HepG2 (cell line): ENCODE data around the gene RAB35. TPM values are rescaled to one million over a fixed set of nuclear protein-coding genes. Genes with fewer than 3 reads are reported as not detected.

Source experiments
- ATAC-seq: fragments of 200-7000 bp; cut with Tn5 transposase; 3 replicates; pipeline ENCODE4 v1.9.1; 2020; ENCODE audit warnings: mild to moderate bottlenecking, moderate library complexity
- BruUV-seq: library from RNA; stranded (reverse); fragments of 400-500 nt; replicated peaks from 2 replicates; lab custom pipeline; 2021; lab: Mats Ljungman, UMichigan
- CTCF ChIA-PET: fragments of 300-600 bp; formaldehyde crosslinking; extraction: SDS; loops from one replicate; lab custom pipeline; 2021; ENCODE audit warnings: low total read pairs, inconsistent platforms, low intra/inter-chr PET ratio; lab: Yijun Ruan, JAX
- POLR2A ChIA-PET: fragments of 350-600 bp; sonication (Branson Sonifier 250); formaldehyde crosslinking; loops from one replicate; lab custom pipeline; 2020; ENCODE audit warnings: antibody characterized with exemption, inconsistent platforms; lab: Yijun Ruan, JAX
- DNase-seq: peaks from one replicate; pipeline ENCODE4 v3.0.0-alpha.2; 2015; ENCODE audit warnings: low spot score
- FAIRE-seq: peaks from 3 replicates; lab custom pipeline; 2011; peaks lifted over from hg19 to GRCh38; lab: Jason Lieb, UNC
- H2AFZ ChIP-seq: one replicate; pipeline ENCODE4 v1.6.1; 2011; ENCODE audit warnings: low read length, inconsistent platforms
- H3K27ac ChIP-seq: fragments of 300-600 bp; 3 replicates; pipeline ENCODE4 v1.8.0; 2011; ENCODE audit warnings: mixed run types, mild to moderate bottlenecking, mixed read lengths, low read length, inconsistent platforms; ENCODE audit not compliant: insufficient read depth; ENCODE audit errors: extremely low read length
- H3K27me3 ChIP-seq, 2 experiments: fragments of 200-600 bp in 1 of 2; 2 replicates in 1 of 2; 3 replicates in 1 of 2; pipeline versions ENCODE4 v1.6.0 to v1.8.0; 2011; ENCODE audit warnings: low read length in 2 of 2, mild to moderate bottlenecking in 2 of 2, moderate library complexity in 2 of 2, inconsistent platforms in 1 of 2; ENCODE audit not compliant: insufficient read depth in 2 of 2, control insufficient read depth in 1 of 2
- H3K36me3 ChIP-seq, 2 experiments: fragments of 200-600 bp in 1 of 2; replicated peaks in 1 of 2; 2 replicates in 1 of 2; 3 replicates in 1 of 2; pipeline versions ENCODE4 v1.5.1 to v1.8.0; 2011; ENCODE audit warnings: low read length in 2 of 2, inconsistent platforms in 1 of 2; ENCODE audit not compliant: insufficient read depth in 2 of 2, control insufficient read depth in 1 of 2
- H3K4me1 ChIP-seq: 2 replicates; pipeline ENCODE4 v1.5.1; 2012; ENCODE audit warnings: low read length, inconsistent platforms; ENCODE audit not compliant: insufficient read depth
- H3K4me2 ChIP-seq: 2 replicates; pipeline ENCODE4 v1.6.0; 2011; ENCODE audit warnings: low read depth, low read length, inconsistent platforms
- H3K4me3 ChIP-seq, 3 experiments: fragments of 200-600 bp in 1 of 3; sonication (generic), shearing (Covaris generic) in 1 of 3; replicated peaks in 1 of 3; 2 replicates each; pipeline ENCODE4 v1.5.1; 2011 to 2016; ENCODE audit warnings: low read length in 3 of 3, inconsistent platforms in 2 of 3, low read depth in 2 of 3, mild to moderate bottlenecking in 2 of 3, control low read depth in 1 of 3, mixed read lengths in 1 of 3; ENCODE audit not compliant: insufficient read depth in 1 of 3
- H3K79me2 ChIP-seq: one replicate; pipeline ENCODE4 v1.6.1; 2011; ENCODE audit warnings: low read length, inconsistent platforms; ENCODE audit not compliant: insufficient read depth
- H3K9ac ChIP-seq: 2 replicates; pipeline ENCODE4 v1.6.0; 2011; ENCODE audit warnings: mild to moderate bottlenecking, low read depth, low read length, inconsistent platforms; ENCODE audit not compliant: insufficient read depth
- H3K9me3 ChIP-seq: 2 replicates; pipeline ENCODE4 v1.5.1; 2012; ENCODE audit warnings: mild to moderate bottlenecking, low read length
- H4K20me1 ChIP-seq: 2 replicates; pipeline ENCODE4 v1.6.0; 2011; ENCODE audit warnings: inconsistent platforms, mild to moderate bottlenecking, low read length, moderate library complexity; ENCODE audit not compliant: insufficient read depth
- ZNF335 ChIP-seq: sonication (generic); formaldehyde crosslinking; IDR thresholded peaks from 2 replicates; pipeline ENCODE4 v1.4.0; 2020; ENCODE audit warnings: missing genetic modification reagents
- ZNF570 ChIP-seq: sonication (generic); formaldehyde crosslinking; IDR thresholded peaks from 2 replicates; pipeline ENCODE4 v1.4.0; 2020; ENCODE audit warnings: mild to moderate bottlenecking, missing genetic modification reagents, borderline replicate concordance
- ZNF614 ChIP-seq: IDR thresholded peaks from 2 replicates; pipeline ENCODE4 v1.6.1; 2018; ENCODE audit warnings: missing biosample characterization, missing genetic modification reagents, inconsistent platforms, borderline replicate concordance
- ZNF878 ChIP-seq: sonication (generic); formaldehyde crosslinking; IDR thresholded peaks from 2 replicates; pipeline ENCODE4 v1.8.1; 2023; ENCODE audit warnings: mild to moderate bottlenecking, missing genetic modification reagents, moderate library complexity
- WGBS: methylation state at CpG from one replicate; pipeline ENCODE4 v1.1.6; 2017; ENCODE audit warnings: low lambda C conversion rate; 5-methylcytosine and 5-hydroxymethylcytosine counted together
- in situ Hi-C: cut with HindIII; loops from 2 replicates; pipeline ENCODE4 v1.10.0; 2017; ENCODE audit warnings: low pct_unique_long_range_greater_than_20kb; ENCODE audit not compliant: extremely low pct_ligation_motif_present
- intact Hi-C: fragments of 100-400 bp; cut with micrococcal nuclease; formaldehyde crosslinking; loops from one replicate; pipeline ENCODE4 v1.10.0; 2022; ENCODE audit not compliant: unreplicated experiment
- polyA plus RNA-seq, 8 experiments: library from polyadenylated mRNA; depleted of rRNA in 3 of 8; stranded (reverse) in 7 of 8; unstranded in 1 of 8; fragments of >200 nt; fragmentation: Illumina TruSeq in 4 of 8; extraction: Trizol in 4 of 8; gene quantifications; 2 replicates each; pipeline versions ENCODE4 v1.2.1 to v1.2.3, GENCODE V29; 2011 to 2016; ENCODE audit warnings: low read depth in 4 of 8, missing spikeins in 1 of 8, mixed read lengths in 1 of 8; ENCODE audit not compliant: insufficient read depth in 1 of 8
- total RNA-seq, 5 experiments: library from RNA; depleted of rRNA; stranded (reverse); fragments of >200 nt; fragmentation: Illumina TruSeq; extraction: Trizol; gene quantifications; 2 replicates each; pipeline ENCODE4 v1.2.3, GENCODE V29; 2016; ENCODE audit warnings: low read depth in 1 of 5
- TF ChIP-seq, protein P1 (sequence below): sonication (generic); formaldehyde crosslinking; IDR thresholded peaks from 2 replicates; pipeline ENCODE4 v1.5.1; 2020; ENCODE audit warnings: missing genetic modification reagents, mild to moderate bottlenecking, borderline replicate concordance
- TF ChIP-seq, protein P2 (sequence below): sonication (generic); formaldehyde crosslinking; IDR thresholded peaks from 2 replicates; pipeline ENCODE4 v1.9.0; 2021; ENCODE audit warnings: missing genetic modification reagents, mild to moderate bottlenecking, borderline replicate concordance

The RAB35 gene
- total and polyA plus RNA-seq, 2 of the 13 experiments (the other 11 are each of a cell fraction or from before 2014, with no cell fraction given): 25.2 to 29.1 TPM

DNA sequence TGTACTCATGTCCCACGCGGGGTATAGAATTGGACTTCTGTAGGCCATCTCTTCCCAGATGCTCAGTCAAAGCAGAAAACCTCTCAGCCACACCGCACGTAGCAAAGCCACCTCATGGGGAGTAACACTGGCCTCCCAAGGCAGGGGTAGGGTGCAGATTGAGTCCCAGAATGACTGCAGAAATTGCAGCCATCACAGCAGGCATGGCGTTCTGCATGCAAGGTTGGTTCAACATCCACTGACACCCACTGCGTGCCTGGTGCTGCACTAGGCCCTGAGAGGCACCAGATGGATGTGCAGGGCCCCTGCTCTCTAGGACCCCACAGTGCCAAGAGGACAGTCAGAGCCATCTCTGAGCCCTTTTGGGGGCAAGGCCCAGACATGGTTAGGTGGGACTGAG, 39.9 kb downstream of the RAB35 start:
- Histone ChIP-seq H3K27ac (no peak overlapping the region), H3K27me3 (no peaks in the 10 kb centered on the region), H3K9me3 (no peaks in the 10 kb centered on the region), H3K9ac (no peak overlapping the region), H3K4me1 (peaks cover 27% of the 10 kb centered on the region), H3K79me2 (no peaks in the 10 kb centered on the region), H3K36me3 (no peaks in the 10 kb centered on the region), H3K4me2 (no peak overlapping the region), H3K4me3 (no peak overlapping the region), H4K20me1 (no peaks in the 10 kb centered on the region), H2AFZ (no peak overlapping the region)
- 92% methylated on average over 2 of the region's 6 CpGs for WGBS
- no peak for ATAC-seq
- CTCF ChIA-PET: no interaction called here
- no TSS peak for BruUV-seq
- TF ChIP-seq, protein P1, sequence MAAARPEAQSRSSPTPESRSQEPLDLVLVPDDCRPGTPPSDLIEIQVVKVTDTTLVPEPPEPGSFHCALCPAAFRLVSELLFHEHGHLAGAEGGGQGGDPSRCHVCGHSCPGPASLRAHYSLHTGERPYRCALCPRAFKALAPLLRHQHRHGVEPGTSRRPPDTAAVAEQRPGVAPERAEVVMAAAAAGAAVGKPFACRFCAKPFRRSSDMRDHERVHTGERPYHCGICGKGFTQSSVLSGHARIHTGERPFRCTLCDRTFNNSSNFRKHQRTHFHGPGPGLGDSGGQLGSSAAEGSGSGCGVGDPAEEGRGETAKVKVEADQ: no peak
- TF ChIP-seq ZNF570 (CRISPR knock-in tag) (no peak), ZNF878 (no peak), ZNF614 (CRISPR knock-in tag) (no peak), ZNF335 (CRISPR knock-in tag) (no peak)
- TF ChIP-seq, protein P2, sequence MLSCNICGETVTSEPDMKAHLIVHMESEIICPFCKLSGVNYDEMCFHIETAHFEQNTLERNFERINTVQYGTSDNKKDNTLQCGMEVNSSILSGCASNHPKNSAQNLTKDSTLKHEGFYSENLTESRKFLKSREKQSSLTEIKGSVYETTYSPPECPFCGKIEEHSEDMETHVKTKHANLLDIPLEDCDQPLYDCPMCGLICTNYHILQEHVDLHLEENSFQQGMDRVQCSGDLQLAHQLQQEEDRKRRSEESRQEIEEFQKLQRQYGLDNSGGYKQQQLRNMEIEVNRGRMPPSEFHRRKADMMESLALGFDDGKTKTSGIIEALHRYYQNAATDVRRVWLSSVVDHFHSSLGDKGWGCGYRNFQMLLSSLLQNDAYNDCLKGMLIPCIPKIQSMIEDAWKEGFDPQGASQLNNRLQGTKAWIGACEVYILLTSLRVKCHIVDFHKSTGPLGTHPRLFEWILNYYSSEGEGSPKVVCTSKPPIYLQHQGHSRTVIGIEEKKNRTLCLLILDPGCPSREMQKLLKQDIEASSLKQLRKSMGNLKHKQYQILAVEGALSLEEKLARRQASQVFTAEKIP (CRISPR knock-in tag): no peak
- DNase-seq: no peak
- in situ Hi-C loops (no loop called here), intact Hi-C loops (loop anchor here (5.0 kb wide), 1 partner anchor 34 kb away; no protein-coding TSS in a partner anchor)
- FAIRE-seq: no peak
- POLR2A ChIA-PET: no interaction called here
